HEK293 (cell line): ENCODE data around the gene PCSK6.

Experiments
- GFI1B ChIP-seq: fragments of 450-650 bp; formaldehyde crosslinking; IDR thresholded peaks from 2 replicates; pipeline ENCODE4 v1.5.1; 2016; ENCODE audit warnings: missing biosample characterization, missing genetic modification characterization
- GLIS2 ChIP-seq: fragments of 450-650 bp; formaldehyde crosslinking; IDR thresholded peaks from 2 replicates; pipeline ENCODE4 v1.5.1; 2016; ENCODE audit warnings: missing biosample characterization, missing genetic modification characterization
- HOXC10 ChIP-seq: sonication (generic); formaldehyde crosslinking; IDR thresholded peaks from 2 replicates; pipeline ENCODE4 v1.8.1; 2023; ENCODE audit warnings: mild to moderate bottlenecking, missing genetic modification reagents
- IKZF3 ChIP-seq: fragments of 450-650 bp; IDR thresholded peaks from 2 replicates; pipeline ENCODE4 v1.5.0; 2018; ENCODE audit warnings: missing biosample characterization, mild to moderate bottlenecking, missing genetic modification characterization, moderate library complexity
- INSM2 ChIP-seq: fragments of 450-650 bp; formaldehyde crosslinking; IDR thresholded peaks from 2 replicates; pipeline ENCODE4 v1.5.1; 2016; ENCODE audit warnings: missing biosample characterization, missing genetic modification characterization
- TSHZ1 ChIP-seq: fragments of 450-650 bp; formaldehyde crosslinking; IDR thresholded peaks from 2 replicates; pipeline ENCODE4 v1.5.1; 2016; ENCODE audit warnings: missing biosample characterization, missing genetic modification characterization, borderline replicate concordance
- WT1 ChIP-seq: fragments of 450-650 bp; formaldehyde crosslinking; IDR thresholded peaks from 2 replicates; pipeline ENCODE4 v1.5.1; 2016; ENCODE audit warnings: missing biosample characterization, missing genetic modification characterization
- ZBTB44 ChIP-seq: fragments of 450-650 bp; IDR thresholded peaks from 2 replicates; pipeline ENCODE4 v1.5.1; 2018; ENCODE audit warnings: missing biosample characterization, mild to moderate bottlenecking, missing genetic modification characterization
- ZBTB8A ChIP-seq: fragments of 450-650 bp; formaldehyde crosslinking; IDR thresholded peaks from 2 replicates; pipeline ENCODE4 v1.5.1; 2016; ENCODE audit warnings: missing biosample characterization, missing genetic modification characterization
- ZNF133 ChIP-seq: fragments of 450-650 bp; formaldehyde crosslinking; IDR thresholded peaks from 2 replicates; pipeline ENCODE4 v1.5.1; 2016; ENCODE audit warnings: missing biosample characterization, missing genetic modification characterization
- ZNF140 ChIP-seq: fragments of 450-650 bp; formaldehyde crosslinking; IDR thresholded peaks from 2 replicates; pipeline ENCODE4 v1.5.1; 2016; ENCODE audit warnings: missing biosample characterization, missing genetic modification characterization
- ZNF146 ChIP-seq: fragments of 450-650 bp; formaldehyde crosslinking; IDR thresholded peaks from 2 replicates; pipeline ENCODE4 v1.5.1; 2016; ENCODE audit warnings: missing biosample characterization, missing genetic modification characterization
- ZNF404 ChIP-seq: fragments of 450-650 bp; formaldehyde crosslinking; IDR thresholded peaks from 2 replicates; pipeline ENCODE4 v1.5.1; 2017; ENCODE audit warnings: missing biosample characterization, missing genetic modification characterization
- ZNF449 ChIP-seq: fragments of 450-650 bp; formaldehyde crosslinking; IDR thresholded peaks from 2 replicates; pipeline ENCODE4 v1.5.1; 2017; ENCODE audit warnings: missing biosample characterization, mild to moderate bottlenecking, missing genetic modification characterization, moderate library complexity
- ZNF501 ChIP-seq: fragments of 450-650 bp; formaldehyde crosslinking; IDR thresholded peaks from 2 replicates; pipeline ENCODE4 v1.5.1; 2016; ENCODE audit warnings: missing biosample characterization, missing genetic modification characterization
- ZNF518A ChIP-seq: fragments of 450-650 bp; formaldehyde crosslinking; conservative IDR thresholded peaks from 2 replicates; pipeline ENCODE4 v1.5.1; 2016; ENCODE audit warnings: low read depth, missing biosample characterization, missing genetic modification characterization
- ZNF549 ChIP-seq: fragments of 450-650 bp; IDR thresholded peaks from 2 replicates; pipeline ENCODE4 v1.5.1; 2018; ENCODE audit warnings: missing biosample characterization, missing genetic modification characterization, mild to moderate bottlenecking, inconsistent platforms, moderate library complexity
- ZNF610 ChIP-seq: fragments of 450-650 bp; formaldehyde crosslinking; IDR thresholded peaks from 2 replicates; pipeline ENCODE4 v1.5.1; 2016; ENCODE audit warnings: missing biosample characterization, missing genetic modification characterization, borderline replicate concordance
- ZNF639 ChIP-seq: fragments of 450-650 bp; formaldehyde crosslinking; IDR thresholded peaks from 2 replicates; pipeline ENCODE4 v1.5.1; 2016; ENCODE audit warnings: missing biosample characterization, missing genetic modification characterization
- ZNF664 ChIP-seq: fragments of 450-650 bp; formaldehyde crosslinking; IDR thresholded peaks from 2 replicates; pipeline ENCODE4 v1.5.1; 2016; ENCODE audit warnings: missing biosample characterization, missing genetic modification characterization
- ZNF707 ChIP-seq: fragments of 450-650 bp; formaldehyde crosslinking; IDR thresholded peaks from 2 replicates; pipeline ENCODE4 v1.5.1; 2016; ENCODE audit warnings: missing biosample characterization, missing genetic modification characterization
- ZNF76 ChIP-seq: fragments of 450-650 bp; formaldehyde crosslinking; IDR thresholded peaks from 2 replicates; pipeline ENCODE4; 2016; ENCODE audit warnings: low read depth, missing biosample characterization, missing genetic modification characterization, borderline replicate concordance
- ZNF768 ChIP-seq: fragments of 450-650 bp; formaldehyde crosslinking; IDR thresholded peaks from 2 replicates; pipeline ENCODE4 v1.5.1; 2018; ENCODE audit warnings: missing biosample characterization, mild to moderate bottlenecking, missing genetic modification characterization
- ZNF792 ChIP-seq: fragments of 450-650 bp; formaldehyde crosslinking; IDR thresholded peaks from 2 replicates; pipeline ENCODE4 v1.5.1; 2016; ENCODE audit warnings: missing biosample characterization, missing genetic modification characterization
- ZSCAN23 ChIP-seq: fragments of 450-650 bp; formaldehyde crosslinking; IDR thresholded peaks from 2 replicates; pipeline ENCODE4 v1.5.1; 2016; ENCODE audit warnings: missing biosample characterization, missing genetic modification characterization

PCSK6 gene

GRCh38 chr15:101489599-101490407, at the start of gene PCSK6 (continued):
- peak; percentile 72 for TF ChIP-seq ZBTB8A
- TF ChIP-seq ZNF146 (tag by site-specific recombination) = peak; percentile 14; the same call in 1 of the 2 replicates
- TF ChIP-seq ZNF664 (tag by site-specific recombination) = no peak
- peak; percentile 6; the same call in 1 of the 2 replicates for TF ChIP-seq IKZF3 (tag by site-specific recombination)
- no peak for TF ChIP-seq ZNF549 (tag by site-specific recombination)
- TF ChIP-seq ZSCAN23 (tag by site-specific recombination) = no peak
- TF ChIP-seq ZNF449 (tag by site-specific recombination) = no peak
- no peak for TF ChIP-seq ZNF140 (tag by site-specific recombination)
- peak; percentile 74 for TF ChIP-seq GLIS2 (tag by site-specific recombination)
- TF ChIP-seq ZNF639 = no peak
- TF ChIP-seq ZBTB44 (tag by site-specific recombination) = no peak
- TF ChIP-seq TSHZ1 = no peak
- TF ChIP-seq ZNF707 (tag by site-specific recombination) = no peak
- no peak for TF ChIP-seq ZNF610 (tag by site-specific recombination)
- no peak for TF ChIP-seq INSM2 (tag by site-specific recombination)
- no peak; the same call in 1 of the 2 replicates for TF ChIP-seq HOXC10 (CRISPR knock-in tag)
- TF ChIP-seq ZNF404 (tag by site-specific recombination) = no peak
- no peak for TF ChIP-seq ZNF792 (tag by site-specific recombination)
- no peak for TF ChIP-seq ZNF501 (tag by site-specific recombination)
- no peak for TF ChIP-seq ZNF133 (tag by site-specific recombination)
- no peak for TF ChIP-seq GFI1B
- no peak for TF ChIP-seq ZNF768 (tag by site-specific recombination)
- no peak for TF ChIP-seq WT1 (tag by site-specific recombination)
- TF ChIP-seq ZNF76 (tag by site-specific recombination) = peak; percentile 60; the same call in 1 of the 2 replicates
- TF ChIP-seq ZNF518A = no peak
